ENCODE measurements around the gene DPP6. TPM values are rescaled to one million over a fixed set of nuclear protein-coding genes. Genes with fewer than 3 reads are reported as not detected.

The DPP6 gene
- total RNA-seq, 2 experiments from 2014 or later = not detected

GRCh38 chr7:154503962-154504550, 451.9 kb downstream of the DPP6 start:
- TF ChIP-seq EZH2phosphoT487 (IDR thresholded peaks at IDR 0.05; ENCODE audit: borderline replicate concordance, low read depth, low read length) (no peak), CTCF (conservative IDR thresholded peaks at IDR 0.05; ENCODE audit: low read length) (peak; percentile 90)
- no peaks in the 10 kb centered on the region for H3K9me2 ChIP-seq (ENCODE audit: insufficient read depth, low read length)
- no TSS peak for BruUV-seq (replicated peaks)
- intact Hi-C loops (cut with micrococcal nuclease; ENCODE audit: unreplicated experiment) = loop anchor here (5.0 kb wide), 1 partner anchor 432 kb away; no protein-coding TSS in a partner anchor
- CTCF ChIA-PET (ENCODE audit: unreplicated experiment) = no interaction called here
- no peak overlapping the region for H3K4me3 ChIP-seq (ENCODE audit: low read depth, low read length, poor library complexity, severe bottlenecking)
- peak; percentile 71 for DNase-seq (ENCODE audit: low spot score)
- H3K4me1 ChIP-seq (ENCODE audit: insufficient read depth, low read length, poor library complexity, severe bottlenecking) = no peaks in the 10 kb centered on the region
- H4K20me1 ChIP-seq (ENCODE audit: insufficient read depth, low read length) = no peaks in the 10 kb centered on the region
- H3K27ac ChIP-seq (ENCODE audit: low read depth, low read length, poor library complexity, severe bottlenecking) = no peak overlapping the region
- POLR2A ChIA-PET = interaction anchor here (1.2 kb wide), 1 partner anchor 12 kb away, joined by 3 read pairs; no protein-coding TSS in a partner anchor
- no peak overlapping the region for H3K4me2 ChIP-seq (ENCODE audit: low read length)
- no peaks in the 10 kb centered on the region for H3K36me3 ChIP-seq (ENCODE audit: insufficient read depth, low read length)
- H3K9me3 ChIP-seq (ENCODE audit: low read length) = no peaks in the 10 kb centered on the region
- H2AFZ ChIP-seq (ENCODE audit: low read length) = no peak overlapping the region
- no peaks in the 10 kb centered on the region for H3K79me2 ChIP-seq (ENCODE audit: insufficient read depth, low read depth, low read length)

- DNase-seq (ENCODE audit: low spot score) = no peak
- intact Hi-C loops (cut with micrococcal nuclease; ENCODE audit: unreplicated experiment) = loop anchor here (5.0 kb wide), 1 partner anchor 433 kb away; no protein-coding TSS in a partner anchor
- Histone ChIP-seq H3K4me2 (ENCODE audit: low read length) (no peak overlapping the region), H3K27ac (ENCODE audit: low read depth, low read length, poor library complexity, severe bottlenecking) (no peak overlapping the region), H3K9me2 (ENCODE audit: insufficient read depth, low read length) (no peaks in the 10 kb centered on the region), H4K20me1 (ENCODE audit: insufficient read depth, low read length) (no peaks in the 10 kb centered on the region), H3K4me1 (ENCODE audit: insufficient read depth, low read length, poor library complexity, severe bottlenecking) (no peaks in the 10 kb centered on the region), H3K9me3 (ENCODE audit: low read length) (no peaks in the 10 kb centered on the region), H3K4me3 (ENCODE audit: low read depth, low read length, poor library complexity, severe bottlenecking) (no peak overlapping the region), H2AFZ (ENCODE audit: low read length) (no peak overlapping the region), H3K36me3 (ENCODE audit: insufficient read depth, low read length) (no peaks in the 10 kb centered on the region), H3K79me2 (ENCODE audit: insufficient read depth, low read depth, low read length) (no peaks in the 10 kb centered on the region)
- BruUV-seq (replicated peaks) = no TSS peak
- POLR2A ChIA-PET = interaction anchor here (0.7 kb wide), 1 partner anchor 473 kb away, joined by 5 read pairs; no protein-coding TSS in a partner anchor
- TF ChIP-seq EZH2phosphoT487 (IDR thresholded peaks at IDR 0.05; ENCODE audit: borderline replicate concordance, low read depth, low read length) = no peak
- TF ChIP-seq CTCF (conservative IDR thresholded peaks at IDR 0.05; ENCODE audit: low read length) = no peak
- CTCF ChIA-PET (ENCODE audit: unreplicated experiment) = no interaction called here
These were observed 452.7 kb downstream of the DPP6 start for GRCh38 chr7:154504918-154505317.

GRCh38 chr7:154505362-154505761, 453.2 kb downstream of the DPP6 start:
- POLR2A ChIA-PET = interaction anchor here (0.6 to 0.7 kb wide), 2 partner anchors 472 to 561 kb away, joined by 4 to 5 read pairs; no protein-coding TSS in a partner anchor
- no peaks in the 10 kb centered on the region for H4K20me1 ChIP-seq (ENCODE audit: insufficient read depth, low read length)
- no peaks in the 10 kb centered on the region for H3K4me1 ChIP-seq (ENCODE audit: insufficient read depth, low read length, poor library complexity, severe bottlenecking)
- CTCF ChIA-PET (ENCODE audit: unreplicated experiment) = no interaction called here
- no peak overlapping the region for H3K27ac ChIP-seq (ENCODE audit: low read depth, low read length, poor library complexity, severe bottlenecking)
- no peak overlapping the region for H2AFZ ChIP-seq (ENCODE audit: low read length)
- no peaks in the 10 kb centered on the region for H3K9me2 ChIP-seq (ENCODE audit: insufficient read depth, low read length)
- TF ChIP-seq EZH2phosphoT487 (IDR thresholded peaks at IDR 0.05; ENCODE audit: borderline replicate concordance, low read depth, low read length) (no peak), CTCF (conservative IDR thresholded peaks at IDR 0.05; ENCODE audit: low read length) (no peak)
- peak; percentile 4 for DNase-seq (ENCODE audit: low spot score)
- no peaks in the 10 kb centered on the region for H3K79me2 ChIP-seq (ENCODE audit: insufficient read depth, low read depth, low read length)
- H3K9me3 ChIP-seq (ENCODE audit: low read length) = no peaks in the 10 kb centered on the region
- no peak overlapping the region for H3K4me3 ChIP-seq (ENCODE audit: low read depth, low read length, poor library complexity, severe bottlenecking)
- no peak overlapping the region for H3K4me2 ChIP-seq (ENCODE audit: low read length)
- intact Hi-C loops (cut with micrococcal nuclease; ENCODE audit: unreplicated experiment) = no loop called here
- H3K36me3 ChIP-seq (ENCODE audit: insufficient read depth, low read length) = no peaks in the 10 kb centered on the region
- BruUV-seq (replicated peaks) = no TSS peak
